GM12865 (cell line): ENCODE data around the gene PCDH19.

ENCODE experiments used
- DNase-seq: peaks from one replicate; pipeline ENCODE4 v3.0.0; 2010; ENCODE audit warnings: low read depth
- H3K4me3 ChIP-seq: 2 replicates; pipeline ENCODE4 v1.5.1; 2011; ENCODE audit warnings: mild to moderate bottlenecking, low read depth, low read length, control low read depth
- TF ChIP-seq, protein P1 (sequence below): IDR thresholded peaks from 2 replicates; pipeline ENCODE4 v1.5.1; 2011; ENCODE audit warnings: low read length, control low read depth, low read depth, inconsistent platforms; ENCODE audit not compliant: insufficient read depth; ENCODE audit errors: missing control alignments

Gene PCDH19

DNA sequence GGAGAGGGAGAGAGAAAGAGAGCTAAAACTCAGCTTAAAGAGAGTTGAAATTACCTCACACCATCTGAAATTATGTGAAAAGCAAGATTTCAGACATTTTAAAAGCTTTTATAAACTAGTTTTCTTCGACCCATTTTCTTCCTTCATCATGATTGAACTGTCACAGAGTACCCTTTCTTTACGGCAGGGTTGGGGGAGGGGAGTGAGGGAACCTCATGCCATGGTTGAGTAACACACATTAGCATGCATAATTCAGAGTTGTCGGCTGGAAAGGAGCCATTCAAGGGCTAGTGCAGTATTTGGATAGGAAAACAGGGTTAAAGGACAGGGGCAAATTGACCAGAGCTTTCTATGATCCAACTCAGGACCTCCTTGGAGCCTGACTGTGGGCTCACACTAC lies 46.2 kb downstream of the PCDH19 start:
- TF ChIP-seq, protein P1, sequence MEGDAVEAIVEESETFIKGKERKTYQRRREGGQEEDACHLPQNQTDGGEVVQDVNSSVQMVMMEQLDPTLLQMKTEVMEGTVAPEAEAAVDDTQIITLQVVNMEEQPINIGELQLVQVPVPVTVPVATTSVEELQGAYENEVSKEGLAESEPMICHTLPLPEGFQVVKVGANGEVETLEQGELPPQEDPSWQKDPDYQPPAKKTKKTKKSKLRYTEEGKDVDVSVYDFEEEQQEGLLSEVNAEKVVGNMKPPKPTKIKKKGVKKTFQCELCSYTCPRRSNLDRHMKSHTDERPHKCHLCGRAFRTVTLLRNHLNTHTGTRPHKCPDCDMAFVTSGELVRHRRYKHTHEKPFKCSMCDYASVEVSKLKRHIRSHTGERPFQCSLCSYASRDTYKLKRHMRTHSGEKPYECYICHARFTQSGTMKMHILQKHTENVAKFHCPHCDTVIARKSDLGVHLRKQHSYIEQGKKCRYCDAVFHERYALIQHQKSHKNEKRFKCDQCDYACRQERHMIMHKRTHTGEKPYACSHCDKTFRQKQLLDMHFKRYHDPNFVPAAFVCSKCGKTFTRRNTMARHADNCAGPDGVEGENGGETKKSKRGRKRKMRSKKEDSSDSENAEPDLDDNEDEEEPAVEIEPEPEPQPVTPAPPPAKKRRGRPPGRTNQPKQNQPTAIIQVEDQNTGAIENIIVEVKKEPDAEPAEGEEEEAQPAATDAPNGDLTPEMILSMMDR = no peak
- DNase-seq = no peak

DNA sequence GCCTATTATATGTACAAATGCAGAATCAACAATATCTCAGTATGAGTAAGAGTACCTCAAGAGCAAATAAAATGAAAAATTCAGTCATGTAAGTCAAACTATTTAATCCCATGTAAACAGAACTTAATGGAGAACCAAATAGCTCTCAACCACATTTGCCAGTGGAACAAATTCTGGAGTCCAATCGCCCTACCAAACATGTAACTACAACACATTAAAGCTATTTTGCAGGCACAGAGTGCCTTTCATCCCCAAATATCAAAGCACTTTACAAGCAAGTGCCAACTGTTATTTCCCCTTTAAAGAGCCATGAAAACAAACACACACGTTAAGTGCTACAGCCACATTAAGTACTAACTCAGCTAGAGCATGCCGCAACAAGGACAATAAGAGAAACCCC lies 51.3 kb downstream of the PCDH19 start:
- no peak for DNase-seq
- H3K4me3 ChIP-seq = no peak overlapping the region

More for the DNA sequence above, 46.2 kb downstream of the PCDH19 start:
- H3K4me3 ChIP-seq = no peak overlapping the region

DNA sequence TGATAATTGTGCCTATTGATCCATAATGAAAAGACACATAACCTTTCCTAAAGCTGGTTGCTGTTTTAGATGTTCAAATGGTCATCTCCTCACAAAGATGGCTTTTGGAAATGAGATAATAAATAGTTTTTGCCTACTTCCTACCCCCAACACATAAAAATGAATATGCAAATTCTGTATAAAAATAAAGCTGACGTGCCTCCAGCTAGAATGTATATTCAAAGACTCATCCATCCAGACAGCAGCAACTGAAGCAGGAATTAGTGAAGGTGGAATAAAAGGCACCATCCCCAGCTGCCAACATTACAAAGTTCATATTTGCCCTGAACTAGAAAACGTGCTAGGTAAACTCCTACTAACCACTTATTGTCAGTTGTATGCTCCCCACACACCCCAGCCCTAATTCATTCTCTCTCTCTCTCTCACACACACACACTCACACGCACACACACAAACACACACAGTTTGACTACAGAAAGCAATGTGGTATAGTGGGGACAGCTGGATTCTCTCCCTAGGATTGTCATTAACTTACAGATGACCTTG lies 53.6 kb downstream of the PCDH19 start:
- TF ChIP-seq, protein P1 = no peak
- DNase-seq = no peak
- no peak overlapping the region for H3K4me3 ChIP-seq

More for the DNA sequence above, 51.3 kb downstream of the PCDH19 start:
- TF ChIP-seq, protein P1 = no peak

DNA sequence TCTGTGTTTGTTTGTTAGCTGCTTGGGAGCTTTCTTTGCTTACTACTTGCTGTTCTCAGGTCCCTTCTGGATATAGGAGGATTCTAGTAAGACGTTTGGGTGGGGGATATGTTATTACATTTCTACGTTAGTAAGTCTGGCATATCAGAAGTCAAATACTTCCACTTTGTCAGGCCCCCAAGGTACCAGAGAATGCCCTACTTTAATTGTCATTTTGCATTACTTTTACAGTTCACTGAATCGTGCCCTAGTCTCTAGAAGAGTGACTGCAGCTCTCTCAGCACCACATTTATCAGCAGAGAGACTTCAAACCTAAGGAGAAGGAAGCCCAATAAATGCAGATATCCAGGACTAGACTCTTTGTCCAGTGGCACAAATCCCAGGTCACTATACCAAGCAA lies 54.4 kb downstream of the PCDH19 start:
- TF ChIP-seq, protein P1 = no peak
- no peak for DNase-seq
- no peak overlapping the region for H3K4me3 ChIP-seq

DNA sequence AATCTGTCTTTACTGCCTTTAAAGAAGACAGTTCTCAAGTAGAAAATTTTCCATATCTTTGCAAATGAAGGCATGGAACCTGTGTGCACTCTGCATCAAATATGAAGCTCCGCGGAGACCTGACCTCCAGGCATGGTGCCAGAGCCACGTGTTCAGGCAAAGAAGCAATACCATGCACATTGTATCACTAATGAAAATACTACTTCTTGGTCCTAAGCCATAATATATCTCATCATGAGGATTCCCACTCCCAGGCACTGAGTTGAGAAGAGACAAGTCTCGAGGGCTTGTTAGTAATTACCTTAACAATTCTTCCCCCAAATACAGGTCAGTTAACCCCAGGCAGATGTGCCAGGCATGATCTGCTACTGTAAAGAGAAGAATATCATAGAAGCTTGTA lies 56.7 kb downstream of the PCDH19 start:
- DNase-seq = no peak
- H3K4me3 ChIP-seq = no peak overlapping the region
- TF ChIP-seq, protein P1 = no peak

DNA sequence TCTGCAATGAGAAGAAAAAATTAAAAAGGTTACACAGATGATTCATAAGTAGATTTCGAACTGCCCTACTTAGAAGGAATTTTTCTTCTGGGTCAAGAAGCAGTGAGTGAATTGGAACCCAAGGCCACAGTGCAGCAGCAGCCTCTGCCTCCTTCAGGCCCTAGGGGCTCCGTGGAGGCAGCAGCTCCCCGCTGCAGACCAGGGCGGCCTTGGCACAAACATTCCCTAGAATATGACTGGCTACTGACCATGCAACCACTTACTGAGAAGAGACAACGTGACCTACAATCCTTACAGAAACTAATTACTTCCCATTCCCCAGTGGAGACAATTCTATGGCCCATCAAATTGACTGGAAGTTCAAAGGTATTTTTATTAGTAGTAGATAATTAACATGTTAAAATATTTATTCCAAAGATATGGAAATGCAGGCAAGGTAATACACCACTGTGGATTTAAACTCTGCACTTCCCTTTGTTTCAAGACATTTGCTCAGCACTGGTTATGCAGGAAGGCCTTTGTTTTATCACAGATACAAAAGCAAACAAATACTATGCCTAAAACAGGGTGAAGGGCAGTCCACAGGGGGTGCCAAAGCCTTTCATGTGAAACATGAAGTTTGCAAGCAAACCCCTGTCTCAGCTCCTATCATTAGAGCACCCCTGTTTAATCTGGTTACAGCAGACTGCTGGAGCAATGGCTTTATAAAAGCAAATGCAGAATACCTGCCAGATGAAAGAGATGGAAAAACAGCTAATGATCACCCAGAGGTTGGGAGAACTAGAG lies 59.2 kb downstream of the PCDH19 start:
- H3K4me3 ChIP-seq = no peak overlapping the region
- no peak for DNase-seq
- TF ChIP-seq, protein P1 = no peak
